Activated naive CD4-positive, alpha-beta T cell treated with anti-CD3 and anti-CD28 coated beads, Interleukin-2, amount 50 U/mL, for 72 hours (primary cell): ENCODE results near the gene MYZAP. TPM values are rescaled to one million over a fixed set of nuclear protein-coding genes. Genes with fewer than 3 reads are reported as not detected.

Experiments used
- ATAC-seq, 2 donors: fragments of 150-1000 bp; cut with Tn5 transposase; 2 replicates each; pipeline ENCODE4 v1.10.0; 2021; ENCODE audit warnings: mild to moderate bottlenecking in 2 of 2, moderate library complexity in 2 of 2
- DNase-seq, 2 donors: peaks; one replicate each; pipeline ENCODE4 v3.0.0; 2021 to 2022; ENCODE audit warnings: low spot score in 2 of 2
- H3K27ac Mint-ChIP-seq, 2 donors: one replicate each; pipeline ENCODE4 v1.8.0; 2022; ENCODE audit warnings: mild to moderate bottlenecking in 2 of 2, mixed read lengths in 2 of 2
- H3K36me3 Mint-ChIP-seq, 2 donors: one replicate each; pipeline ENCODE4 v1.8.0; 2022; ENCODE audit warnings: mixed read lengths in 2 of 2
- H3K9me3 Mint-ChIP-seq, 2 donors: one replicate each; pipeline ENCODE4 v1.8.0; 2022; ENCODE audit warnings: mixed read lengths in 2 of 2
- total RNA-seq, 2 donors: library from RNA; stranded (reverse); gene quantifications; one replicate each; pipeline ENCODE4 v1.2.3, GENCODE V29; 2022

MYZAP gene
- total RNA-seq, 2 donors from 2014 or later: 0.20 TPM; not detected in 1

- Mint-ChIP-seq H3K36me3 (peaks cover 8 to 27% of the 10 kb centered on the region in 2 donors), H3K27ac (no peak overlapping the region), H3K9me3 (peaks cover 20% of the 10 kb centered on the region in 2 donors)
- ATAC-seq (no peak), DNase-seq (no peak)
Measured at GRCh38 chr15:57580866-57581265, 10.8 kb upstream of the MYZAP start.

- no peak overlapping the region for H3K27ac Mint-ChIP-seq
- DNase-seq (no peak), ATAC-seq (no peak)
- peaks cover 8 to 27% of the 10 kb centered on the region in 2 donors for H3K36me3 Mint-ChIP-seq
- peaks cover 20% of the 10 kb centered on the region in 2 donors for H3K9me3 Mint-ChIP-seq
Measured at GRCh38 chr15:57582090-57582489, 9.6 kb upstream of the MYZAP start.

GRCh38 chr15:57583282-57583681 lies 8.4 kb upstream of the MYZAP start:
- ATAC-seq: no peak
- Mint-ChIP-seq H3K9me3 (peaks cover 20 to 23% of the 10 kb centered on the region in 2 donors), H3K27ac (no peak overlapping the region), H3K36me3 (peaks cover 8 to 27% of the 10 kb centered on the region in 2 donors)
- no peak for DNase-seq

GRCh38 chr15:57583720-57584119 lies 8.0 kb upstream of the MYZAP start:
- Mint-ChIP-seq H3K36me3 (peaks cover 8 to 27% of the 10 kb centered on the region in 2 donors), H3K27ac (no peak overlapping the region), H3K9me3 (peaks cover 20 to 23% of the 10 kb centered on the region in 2 donors)
- ATAC-seq (no peak), DNase-seq (no peak)

- DNase-seq (no peak), ATAC-seq (peak; percentile 48 to 84)
- Mint-ChIP-seq H3K27ac (peak overlapping the region in 1 of 2 donors; percentile 48), H3K36me3 (peaks cover 8 to 27% of the 10 kb centered on the region in 2 donors), H3K9me3 (peaks cover 20 to 23% of the 10 kb centered on the region in 2 donors)
Measured at GRCh38 chr15:57586661-57587424, 4.9 kb upstream of the MYZAP start.

DNA sequence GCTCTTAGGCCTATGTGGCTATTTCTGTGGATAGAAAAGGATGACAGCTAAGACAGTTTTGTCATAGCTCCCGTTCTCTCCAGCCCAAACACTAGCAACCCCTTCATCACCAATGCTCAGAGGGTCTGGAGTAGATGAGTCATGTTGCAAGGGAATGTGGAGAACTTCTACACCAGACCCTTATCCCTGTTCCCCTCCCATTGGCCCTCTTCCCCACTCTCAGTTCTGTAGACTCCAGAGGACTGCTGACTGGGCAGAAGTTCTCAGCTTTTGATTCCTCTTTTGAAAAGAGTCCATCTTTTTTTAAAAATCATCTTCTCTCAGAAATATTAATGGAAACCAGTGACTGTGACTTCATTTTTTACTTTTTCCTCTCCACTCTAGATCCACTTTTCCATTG lies 2.4 kb upstream of the MYZAP start:
- Mint-ChIP-seq H3K27ac (no peak overlapping the region), H3K9me3 (peaks cover 4 to 8% of the 10 kb centered on the region in 2 donors), H3K36me3 (peaks cover 0 to 4% of the 10 kb centered on the region in 2 donors)
- ATAC-seq: no peak
- no peak for DNase-seq

DNA sequence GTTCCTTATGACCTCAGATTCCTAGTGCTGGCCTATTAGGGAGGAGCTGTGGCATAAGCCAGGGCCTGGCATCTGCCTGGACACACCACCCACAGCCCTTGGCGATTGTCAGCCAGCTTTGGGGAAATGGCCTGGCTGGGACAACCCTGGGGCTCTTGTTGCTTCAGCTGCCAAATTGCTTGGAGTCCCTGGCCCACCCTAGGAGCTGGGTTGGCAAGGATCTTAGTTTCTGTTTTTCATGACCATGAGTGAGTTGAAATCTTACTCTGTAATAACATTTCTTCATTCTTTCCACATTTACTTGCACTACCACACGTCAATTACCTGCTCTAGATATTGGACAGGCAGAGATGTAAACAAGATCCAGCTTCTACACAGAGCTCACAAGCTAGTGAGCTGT lies 1.9 kb upstream of the MYZAP start:
- ATAC-seq (no peak), DNase-seq (no peak)
- no peak overlapping the region for H3K27ac Mint-ChIP-seq
- peaks cover 4 to 8% of the 10 kb centered on the region in 2 donors for H3K9me3 Mint-ChIP-seq
- H3K36me3 Mint-ChIP-seq: peaks cover 0 to 4% of the 10 kb centered on the region in 2 donors

- H3K9me3 Mint-ChIP-seq: peaks cover 0 to 3% of the 10 kb centered on the region in 2 donors
- DNase-seq (no peak), ATAC-seq (peak; percentile 42 to 66)
- no peaks in the 10 kb centered on the region for H3K36me3 Mint-ChIP-seq
- no peak overlapping the region for H3K27ac Mint-ChIP-seq
Measured at GRCh38 chr15:57591237-57591821, 375 bp upstream of the MYZAP start.

GRCh38 chr15:57592426-57592825 lies 722 bp downstream of the MYZAP start:
- no peak for ATAC-seq
- Mint-ChIP-seq H3K27ac (no peak overlapping the region), H3K9me3 (peaks cover 0 to 3% of the 10 kb centered on the region in 2 donors), H3K36me3 (no peaks in the 10 kb centered on the region)
- no peak for DNase-seq

- DNase-seq: no peak
- H3K36me3 Mint-ChIP-seq: no peaks in the 10 kb centered on the region
- H3K27ac Mint-ChIP-seq: no peak overlapping the region
- H3K9me3 Mint-ChIP-seq: no peaks in the 10 kb centered on the region
- ATAC-seq: no peak
Measured at GRCh38 chr15:57592836-57593420, 1.2 kb downstream of the MYZAP start.

DNA sequence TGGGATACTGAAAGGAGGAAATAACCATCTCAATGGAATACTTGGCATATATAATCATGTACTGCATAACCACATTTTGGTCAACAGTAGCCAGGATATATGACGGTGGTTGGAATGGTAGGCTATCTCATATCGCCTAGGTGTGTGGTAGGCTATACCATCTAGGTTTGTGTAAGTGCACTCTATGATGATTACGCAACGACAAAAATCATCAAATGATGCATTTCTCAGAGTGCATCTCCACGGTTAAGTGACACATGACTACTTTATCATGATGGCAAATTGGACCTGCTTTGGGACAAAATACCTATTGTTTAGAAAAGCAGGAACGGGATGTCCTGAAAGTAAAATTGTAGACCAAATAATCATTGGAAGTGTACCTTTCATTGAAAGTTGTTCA lies 2.8 kb downstream of the MYZAP start:
- no peaks in the 10 kb centered on the region for H3K9me3 Mint-ChIP-seq
- H3K27ac Mint-ChIP-seq: no peak overlapping the region
- no peak for ATAC-seq
- no peaks in the 10 kb centered on the region for H3K36me3 Mint-ChIP-seq
- DNase-seq: no peak

DNA sequence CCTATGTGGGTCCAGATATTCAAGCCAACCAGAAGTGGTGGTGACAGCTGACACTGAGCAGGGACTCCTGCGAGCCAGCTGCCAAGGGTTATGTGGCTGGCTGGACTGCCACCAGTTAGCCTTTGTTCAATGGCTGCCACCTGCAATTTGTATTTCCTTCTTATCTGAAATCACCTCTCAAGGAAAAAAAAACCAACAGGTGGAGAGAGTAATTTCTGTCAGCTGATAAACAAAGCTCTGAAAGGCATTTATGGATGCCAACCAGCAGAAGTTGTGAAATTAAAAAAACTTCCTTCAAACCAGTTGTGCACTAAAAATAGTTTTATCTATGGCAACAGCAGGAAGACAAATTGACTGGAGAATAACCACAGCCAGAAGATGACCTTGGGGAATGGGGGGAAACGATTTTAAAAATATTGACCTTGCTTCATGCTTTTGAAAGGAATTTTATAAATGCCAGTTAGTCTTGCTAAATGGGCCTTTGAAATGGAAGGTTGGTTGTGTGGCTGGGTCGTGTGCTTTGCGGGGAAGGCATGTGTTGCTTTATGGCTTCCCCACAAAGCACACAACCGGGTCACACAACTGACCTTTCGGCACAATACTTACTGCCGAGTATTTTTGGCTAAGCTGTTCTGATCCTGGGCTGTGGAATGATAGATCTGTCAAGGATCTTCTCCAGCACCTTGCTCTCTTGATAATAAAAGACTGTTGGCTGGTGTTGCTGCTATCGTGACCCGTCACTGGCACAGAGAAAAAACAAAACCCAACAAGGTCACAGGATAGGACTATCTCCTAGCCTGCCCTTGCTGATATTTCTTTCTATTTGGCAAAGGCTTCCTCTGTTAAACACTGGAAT lies 3.5 kb downstream of the MYZAP start:
- Mint-ChIP-seq H3K36me3 (no peaks in the 10 kb centered on the region), H3K9me3 (no peaks in the 10 kb centered on the region), H3K27ac (no peak overlapping the region)
- DNase-seq: no peak
- no peak for ATAC-seq

- Mint-ChIP-seq H3K27ac (no peak overlapping the region), H3K9me3 (no peaks in the 10 kb centered on the region), H3K36me3 (no peaks in the 10 kb centered on the region)
- ATAC-seq: no peak
- no peak for DNase-seq
Measured at GRCh38 chr15:57596301-57596855, 4.7 kb downstream of the MYZAP start.

GRCh38 chr15:57596978-57597377 lies 5.3 kb downstream of the MYZAP start:
- no peak for DNase-seq
- ATAC-seq: no peak
- Mint-ChIP-seq H3K27ac (no peak overlapping the region), H3K9me3 (no peaks in the 10 kb centered on the region), H3K36me3 (no peaks in the 10 kb centered on the region)

DNA sequence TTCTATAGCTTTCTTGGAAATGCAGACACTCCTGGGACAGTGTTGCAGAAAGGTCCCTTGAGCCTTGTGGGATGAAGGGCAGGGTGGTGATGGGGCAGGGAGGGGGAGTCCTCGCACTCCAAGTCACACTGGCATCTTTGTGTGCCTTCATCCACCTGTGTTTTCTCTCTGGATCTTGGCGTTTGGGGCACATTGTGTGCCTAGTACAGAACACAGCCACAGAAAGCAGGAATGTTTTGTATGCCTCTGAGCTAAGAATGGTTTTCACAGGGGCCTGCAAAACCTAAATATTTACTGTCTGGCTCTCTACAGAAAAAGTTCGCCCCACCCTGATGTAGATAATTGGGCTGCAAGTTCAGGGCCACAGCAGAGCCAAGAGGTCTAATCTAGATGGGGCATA lies 5.7 kb downstream of the MYZAP start:
- Mint-ChIP-seq H3K36me3 (no peaks in the 10 kb centered on the region), H3K27ac (no peak overlapping the region), H3K9me3 (no peaks in the 10 kb centered on the region)
- ATAC-seq: no peak
- no peak for DNase-seq

GRCh38 chr15:57598346-57598745 lies 6.6 kb downstream of the MYZAP start:
- DNase-seq: no peak

More at GRCh38 chr15:57598346-57598745, 6.6 kb downstream of the MYZAP start:
- no peak for ATAC-seq
- H3K27ac Mint-ChIP-seq: no peak overlapping the region
- no peaks in the 10 kb centered on the region for H3K36me3 Mint-ChIP-seq
- H3K9me3 Mint-ChIP-seq: no peaks in the 10 kb centered on the region
